KMS-11 (cell line): Measurements from ENCODE around the gene LYZL6.
"Not testable (repeated sequence)": the region's sequence is repeated elsewhere in the genome, so short reads cannot be mapped to it uniquely, and the experiment has no call there.

Source experiments
- H2AFZ ChIP-seq: fragments of 200-600 bp; sonication (generic); 2 replicates; pipeline ENCODE4 v1.6.1; 2016; ENCODE audit warnings: antibody characterized with exemption, mixed run types, low read depth
- H3K27ac ChIP-seq: fragments of 200-600 bp; sonication (generic); 2 replicates; pipeline ENCODE4 v1.6.1; 2016; ENCODE audit warnings: mild to moderate bottlenecking, mixed run types
- H3K27me3 ChIP-seq: fragments of 200-600 bp; sonication (generic); 2 replicates; pipeline ENCODE4 v1.6.1; 2017; ENCODE audit warnings: mild to moderate bottlenecking, low read depth, mixed run types, moderate library complexity; ENCODE audit not compliant: insufficient read depth
- H3K36me3 ChIP-seq: fragments of 200-600 bp; sonication (generic); 2 replicates; pipeline ENCODE4 v1.6.1; 2017; ENCODE audit warnings: mild to moderate bottlenecking, mixed run types; ENCODE audit not compliant: insufficient read depth
- H3K4me1 ChIP-seq: fragments of 200-600 bp; sonication (generic); 2 replicates; pipeline ENCODE4 v1.6.1; 2016; ENCODE audit warnings: mild to moderate bottlenecking, low read depth, mixed run types; ENCODE audit not compliant: poor library complexity, severe bottlenecking
- H3K4me2 ChIP-seq: fragments of 200-600 bp; sonication (generic); 2 replicates; pipeline ENCODE4 v1.7.0; 2016; ENCODE audit warnings: mild to moderate bottlenecking, mixed run types
- H3K4me3 ChIP-seq: fragments of 200-600 bp; sonication (generic); IDR thresholded peaks from 2 replicates; pipeline ENCODE4 v1.6.1; 2017; ENCODE audit warnings: low read depth, low read length, mixed read lengths; ENCODE audit not compliant: insufficient read depth
- H3K79me2 ChIP-seq: fragments of 200-600 bp; sonication (generic); 2 replicates; pipeline ENCODE4 v1.6.1; 2016; ENCODE audit warnings: low read depth, mixed run types; ENCODE audit not compliant: insufficient read depth
- H3K9ac ChIP-seq: fragments of 200-600 bp; sonication (generic); 2 replicates; pipeline ENCODE4 v1.6.1; 2016; ENCODE audit warnings: mild to moderate bottlenecking, mixed run types
- H4K20me1 ChIP-seq: fragments of 200-600 bp; sonication (generic); 2 replicates; pipeline ENCODE4 v1.6.1; 2016; ENCODE audit warnings: mild to moderate bottlenecking, mixed run types; ENCODE audit not compliant: insufficient read depth
- CTCF ChIP-seq: fragments of 200-600 bp; sonication (generic); conservative IDR thresholded peaks from 2 replicates; pipeline ENCODE4 v1.6.1; 2017; ENCODE audit warnings: low read depth, mild to moderate bottlenecking, antibody characterized with exemption, low read length, moderate library complexity, mixed read lengths

The LYZL6 gene

GRCh38 chr17:35900280-35900679 lies 43.2 kb downstream of the LYZL6 start:
- no peak overlapping the region for H2AFZ ChIP-seq

GRCh38 chr17:35898283-35899070 lies 45.0 kb downstream of the LYZL6 start:
- Histone ChIP-seq H3K4me2 (no peak overlapping the region), H4K20me1 (no peaks in the 10 kb centered on the region), H3K27ac (no peak overlapping the region), H3K27me3 (no peaks in the 10 kb centered on the region), H3K4me1 (no peaks in the 10 kb centered on the region), H3K36me3 (no peaks in the 10 kb centered on the region), H3K9ac (no peak overlapping the region), H3K4me3 (no peak overlapping the region), H2AFZ (no peak overlapping the region), H3K79me2 (no peaks in the 10 kb centered on the region)
- no peak for TF ChIP-seq CTCF

More at GRCh38 chr17:35900280-35900679, 43.2 kb downstream of the LYZL6 start:
- H3K4me3 ChIP-seq = no peak overlapping the region
- no peak overlapping the region for H3K4me2 ChIP-seq
- H3K4me1 ChIP-seq = no peaks in the 10 kb centered on the region
- no peak for TF ChIP-seq CTCF
- no peak overlapping the region for H3K9ac ChIP-seq
- H3K79me2 ChIP-seq = no peaks in the 10 kb centered on the region
- no peaks in the 10 kb centered on the region for H3K36me3 ChIP-seq
- H3K27me3 ChIP-seq = no peaks in the 10 kb centered on the region
- no peak overlapping the region for H3K27ac ChIP-seq
- H4K20me1 ChIP-seq = no peaks in the 10 kb centered on the region

GRCh38 chr17:35897772-35898171 lies 45.7 kb downstream of the LYZL6 start:
- not testable (repeated sequence) for H3K9ac ChIP-seq, H3K27ac ChIP-seq, H3K4me1 ChIP-seq, H3K36me3 ChIP-seq, H3K27me3 ChIP-seq, H4K20me1 ChIP-seq, H2AFZ ChIP-seq, H3K4me2 ChIP-seq, H3K79me2 ChIP-seq, H3K4me3 ChIP-seq

GRCh38 chr17:35895636-35896587 lies 47.6 kb downstream of the LYZL6 start:
- no peak for TF ChIP-seq CTCF
- no peaks in the 10 kb centered on the region for H3K79me2 ChIP-seq
- no peak overlapping the region for H3K9ac ChIP-seq
- no peak overlapping the region for H3K4me2 ChIP-seq
- no peak overlapping the region for H3K4me3 ChIP-seq
- peaks cover 19% of the 10 kb centered on the region for H3K4me1 ChIP-seq
- no peaks in the 10 kb centered on the region for H3K36me3 ChIP-seq
- no peaks in the 10 kb centered on the region for H3K27me3 ChIP-seq
- H2AFZ ChIP-seq = no peak overlapping the region
- no peak overlapping the region for H3K27ac ChIP-seq
- no peaks in the 10 kb centered on the region for H4K20me1 ChIP-seq
